K562 (cell line): ENCODE data around the gene ATL3. TPM values are rescaled to one million over a fixed set of nuclear protein-coding genes. Genes with fewer than 3 reads are reported as not detected.
A peak's percentile ranks its signal among the peaks of the same experiment; 100 is the strongest.

Experiments
- KAT2B ChIP-seq: IDR thresholded peaks from one replicate; pipeline ENCODE4 v1.6.1; 2012; ENCODE audit warnings: low read depth, mild to moderate bottlenecking, control low read depth, inconsistent platforms, low read length, moderate library complexity
- MYNN ChIP-seq, 2 experiments: sonication (generic); formaldehyde crosslinking in 1 of 2; IDR thresholded peaks; 2 replicates each; pipeline versions ENCODE4 v1.5.0 to v1.6.1; 2016 to 2020; ENCODE audit warnings: antibody characterized with exemption in 1 of 2, missing genetic modification reagents in 1 of 2
- NR4A1 ChIP-seq, 2 experiments: fragments of 250-450 bp in 1 of 2; fragments of 450-650 bp in 1 of 2; sonication (Bioruptor Pico) in 1 of 2; IDR thresholded peaks; 2 replicates each; pipeline versions ENCODE4 v1.4.0 to v1.6.1; 2016 to 2020; ENCODE audit warnings: mild to moderate bottlenecking in 2 of 2, missing compliant biosample characterization in 1 of 2, missing genetic modification characterization in 1 of 2, moderate library complexity in 1 of 2
- POLR3G ChIP-seq: IDR thresholded peaks from 2 replicates; pipeline ENCODE4 v1.6.1; 2011; ENCODE audit not compliant: insufficient read length, insufficient replicate concordance; ENCODE audit errors: extremely low read depth
- RFX1 ChIP-seq: fragments of 450-650 bp; IDR thresholded peaks from 2 replicates; pipeline ENCODE4 v1.6.1; 2016; ENCODE audit warnings: mild to moderate bottlenecking, moderate library complexity
- RNF2 ChIP-seq: sonication (generic); IDR thresholded peaks from 2 replicates; pipeline ENCODE4 v1.6.1; 2016
- SIN3B ChIP-seq: fragments of 450-650 bp; IDR thresholded peaks from 2 replicates; pipeline ENCODE4 v1.6.1; 2017; ENCODE audit warnings: low read depth, mild to moderate bottlenecking, moderate library complexity
- SMARCC2 ChIP-seq: fragments of 450-650 bp; IDR thresholded peaks from 2 replicates; pipeline ENCODE4 v1.6.1; 2017; ENCODE audit warnings: antibody characterized with exemption, moderate library complexity, mild to moderate bottlenecking, low read depth
- SPI1 ChIP-seq: IDR thresholded peaks from 2 replicates; pipeline ENCODE4 v1.6.1; 2011; ENCODE audit warnings: low read depth, low read length, control low read depth, borderline replicate concordance
- STAG1 ChIP-seq: sonication (generic); formaldehyde crosslinking; IDR thresholded peaks from 2 replicates; pipeline ENCODE4 v1.5.0; 2020; ENCODE audit warnings: missing genetic modification reagents, borderline replicate concordance
- XRCC3 ChIP-seq: fragments of 450-650 bp; IDR thresholded peaks from 2 replicates; pipeline ENCODE4 v1.6.1; 2017; ENCODE audit warnings: mild to moderate bottlenecking, moderate library complexity
- ZNF121 ChIP-seq: sonication (generic); formaldehyde crosslinking; conservative IDR thresholded peaks from 2 replicates; pipeline ENCODE4 v1.8.0; 2022; ENCODE audit warnings: missing genetic modification reagents
- ZNF253 ChIP-seq: fragments of 250-450 bp; sonication (Bioruptor Pico); conservative IDR thresholded peaks from 2 replicates; pipeline ENCODE4 v1.6.1; 2021; ENCODE audit warnings: mild to moderate bottlenecking
- ZNF263 ChIP-seq: sonication (generic); formaldehyde crosslinking; IDR thresholded peaks from 2 replicates; pipeline ENCODE4 v1.8.0; 2022; ENCODE audit warnings: mild to moderate bottlenecking, missing genetic modification reagents, borderline replicate concordance
- ZNF311 ChIP-seq: fragments of 250-450 bp; sonication (Bioruptor Pico); IDR thresholded peaks from 2 replicates; pipeline ENCODE4 v1.4.0; 2020; ENCODE audit warnings: mild to moderate bottlenecking, moderate library complexity
- ZNF668 ChIP-seq: fragments of 250-450 bp; sonication (Bioruptor Pico); IDR thresholded peaks from 2 replicates; pipeline ENCODE4 v1.8.0; 2022; ENCODE audit warnings: mild to moderate bottlenecking, inconsistent platforms
- ZNF707 ChIP-seq: fragments of 250-450 bp; sonication (Bioruptor Pico); conservative IDR thresholded peaks from 2 replicates; pipeline ENCODE4 v1.8.0; 2022; ENCODE audit warnings: inconsistent platforms, mild to moderate bottlenecking, moderate library complexity
- ZNF764 ChIP-seq: fragments of 250-450 bp; sonication (Bioruptor Pico); IDR thresholded peaks from 2 replicates; pipeline ENCODE4 v1.4.0; 2020; ENCODE audit warnings: low read depth, mild to moderate bottlenecking, moderate library complexity
- polyA plus RNA-seq, 8 experiments: library from polyadenylated mRNA; depleted of rRNA in 4 of 8; stranded (reverse) in 5 of 8; unstranded in 3 of 8; fragments of >200 nt; fragmentation: Nextera tagmentation in 2 of 8; fragmentation: Illumina TruSeq in 1 of 8; extraction: Ambion mirVana in 2 of 8; extraction: Trizol in 1 of 8; gene quantifications; 2 replicates each; pipeline versions ENCODE4 v1.2.1 to v1.2.3, GENCODE V29; 2011 to 2014; ENCODE audit warnings: inconsistent platforms in 1 of 8, missing spikeins in 1 of 8
- total RNA-seq, 7 experiments: library from RNA; depleted of rRNA in 6 of 7; stranded (reverse); fragments of >200 nt in 6 of 7; fragmentation: Illumina TruSeq in 2 of 7; extraction: Trizol in 2 of 7; gene quantifications; 2 replicates each; pipeline versions ENCODE4 v1.2.1 to v1.2.3, GENCODE V29; 2011 to 2021; ENCODE audit warnings: low replicate concordance in 1 of 7
- TF ChIP-seq, protein P1 (sequence below): fragments of 450-650 bp; IDR thresholded peaks from one replicate; pipeline ENCODE4 v1.6.1; 2018; ENCODE audit warnings: mild to moderate bottlenecking, moderate library complexity; ENCODE audit not compliant: partially characterized antibody
- TF ChIP-seq, protein P2 (sequence below): sonication (generic); formaldehyde crosslinking; IDR thresholded peaks from 2 replicates; pipeline ENCODE4 v1.4.0; 2020; ENCODE audit warnings: mild to moderate bottlenecking, missing genetic modification reagents
- TF ChIP-seq, protein P3 (sequence below): fragments of 250-450 bp; sonication (Bioruptor Pico); IDR thresholded peaks from 2 replicates; pipeline ENCODE4 v1.4.0; 2020; ENCODE audit warnings: mild to moderate bottlenecking
- TF ChIP-seq, protein P4 (sequence below): sonication (generic); formaldehyde crosslinking; IDR thresholded peaks from 2 replicates; pipeline ENCODE4 v1.8.0; 2022; ENCODE audit warnings: mild to moderate bottlenecking, missing genetic modification reagents

The ATL3 gene
- total and polyA plus RNA-seq, 9 of the 15 experiments (the other 6 are each of a cell fraction or from before 2014, with no cell fraction given): 18.2 to 39.8 (median 23.9) TPM

DNA sequence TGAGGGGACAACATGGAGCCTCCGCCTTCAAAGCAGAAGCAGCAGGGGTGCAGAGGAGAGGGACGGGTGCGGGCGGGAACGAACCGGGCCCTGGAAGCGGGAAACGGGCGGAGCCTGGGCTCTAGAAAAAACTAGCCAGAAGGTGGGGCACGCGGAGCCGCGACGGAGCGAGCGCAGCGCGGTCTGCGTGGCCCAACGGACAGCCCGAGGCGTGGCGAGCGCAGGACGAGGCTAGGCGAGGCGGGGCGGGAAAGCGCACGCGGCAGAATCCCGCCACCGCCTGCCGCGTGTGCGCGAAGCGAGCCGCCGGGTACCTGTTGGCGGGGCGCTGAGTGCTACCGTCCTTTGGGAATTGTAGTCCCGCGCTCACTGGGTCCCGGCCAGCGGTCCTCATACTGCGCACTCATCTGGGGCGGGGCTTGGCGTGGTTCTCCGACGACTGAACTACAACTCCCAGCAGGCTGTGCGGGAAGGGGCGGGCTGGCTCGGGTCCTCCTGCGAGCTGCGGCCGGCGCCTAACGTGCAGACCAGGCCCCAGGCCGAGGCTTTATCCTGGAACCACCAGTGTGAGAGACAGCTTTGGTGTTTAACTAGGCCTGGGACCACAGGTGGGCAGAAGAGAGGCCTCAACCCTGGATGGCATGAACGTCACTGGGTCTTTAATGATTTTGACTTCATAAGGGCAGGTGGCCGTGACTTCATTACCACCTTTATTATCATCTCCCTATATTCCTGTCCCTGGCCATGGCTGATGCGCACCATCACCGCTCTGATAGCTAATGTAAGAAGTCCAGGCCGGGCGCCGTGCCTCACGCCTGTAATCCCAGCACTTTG is at the start of gene ATL3 (continued):
- TF ChIP-seq SMARCC2 (no peak), NR4A1 (CRISPR knock-in tag; IDR thresholded peaks at IDR 0.05) (peak; percentile 48; the same call in 1 of the 2 replicates), NR4A1 (tag; IDR thresholded peaks at IDR 0.05) (peak; percentile 76; the same call in 1 of the 2 replicates), SIN3B (no peak), KAT2B (no peak), ZNF764 (CRISPR knock-in tag) (no peak), ZNF311 (CRISPR knock-in tag) (peak; percentile 23; the same call in 1 of the 2 replicates), ZNF668 (CRISPR knock-in tag) (no peak), ZNF253 (no peak), RFX1 (no peak), POLR3G (no peak), MYNN (IDR thresholded peaks at IDR 0.05) (no peak), MYNN (CRISPR knock-in tag; IDR thresholded peaks at IDR 0.05) (no peak), SPI1 (no peak), XRCC3 (no peak), STAG1 (CRISPR knock-in tag) (peak; percentile 99), ZNF707 (CRISPR knock-in tag) (no peak), RNF2 (peak; percentile 99), ZNF263 (CRISPR knock-in tag) (peak; percentile 95), ZNF121 (peak; percentile 94)
- TF ChIP-seq, protein P1, sequence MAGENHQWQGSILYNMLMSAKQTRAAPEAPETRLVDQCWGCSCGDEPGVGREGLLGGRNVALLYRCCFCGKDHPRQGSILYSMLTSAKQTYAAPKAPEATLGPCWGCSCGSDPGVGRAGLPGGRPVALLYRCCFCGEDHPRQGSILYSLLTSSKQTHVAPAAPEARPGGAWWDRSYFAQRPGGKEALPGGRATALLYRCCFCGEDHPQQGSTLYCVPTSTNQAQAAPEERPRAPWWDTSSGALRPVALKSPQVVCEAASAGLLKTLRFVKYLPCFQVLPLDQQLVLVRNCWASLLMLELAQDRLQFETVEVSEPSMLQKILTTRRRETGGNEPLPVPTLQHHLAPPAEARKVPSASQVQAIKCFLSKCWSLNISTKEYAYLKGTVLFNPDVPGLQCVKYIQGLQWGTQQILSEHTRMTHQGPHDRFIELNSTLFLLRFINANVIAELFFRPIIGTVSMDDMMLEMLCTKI: no peak
- TF ChIP-seq, protein P2, sequence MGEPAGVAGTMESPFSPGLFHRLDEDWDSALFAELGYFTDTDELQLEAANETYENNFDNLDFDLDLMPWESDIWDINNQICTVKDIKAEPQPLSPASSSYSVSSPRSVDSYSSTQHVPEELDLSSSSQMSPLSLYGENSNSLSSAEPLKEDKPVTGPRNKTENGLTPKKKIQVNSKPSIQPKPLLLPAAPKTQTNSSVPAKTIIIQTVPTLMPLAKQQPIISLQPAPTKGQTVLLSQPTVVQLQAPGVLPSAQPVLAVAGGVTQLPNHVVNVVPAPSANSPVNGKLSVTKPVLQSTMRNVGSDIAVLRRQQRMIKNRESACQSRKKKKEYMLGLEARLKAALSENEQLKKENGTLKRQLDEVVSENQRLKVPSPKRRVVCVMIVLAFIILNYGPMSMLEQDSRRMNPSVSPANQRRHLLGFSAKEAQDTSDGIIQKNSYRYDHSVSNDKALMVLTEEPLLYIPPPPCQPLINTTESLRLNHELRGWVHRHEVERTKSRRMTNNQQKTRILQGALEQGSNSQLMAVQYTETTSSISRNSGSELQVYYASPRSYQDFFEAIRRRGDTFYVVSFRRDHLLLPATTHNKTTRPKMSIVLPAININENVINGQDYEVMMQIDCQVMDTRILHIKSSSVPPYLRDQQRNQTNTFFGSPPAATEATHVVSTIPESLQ (CRISPR knock-in tag): peak; percentile 100
- TF ChIP-seq, protein P3, sequence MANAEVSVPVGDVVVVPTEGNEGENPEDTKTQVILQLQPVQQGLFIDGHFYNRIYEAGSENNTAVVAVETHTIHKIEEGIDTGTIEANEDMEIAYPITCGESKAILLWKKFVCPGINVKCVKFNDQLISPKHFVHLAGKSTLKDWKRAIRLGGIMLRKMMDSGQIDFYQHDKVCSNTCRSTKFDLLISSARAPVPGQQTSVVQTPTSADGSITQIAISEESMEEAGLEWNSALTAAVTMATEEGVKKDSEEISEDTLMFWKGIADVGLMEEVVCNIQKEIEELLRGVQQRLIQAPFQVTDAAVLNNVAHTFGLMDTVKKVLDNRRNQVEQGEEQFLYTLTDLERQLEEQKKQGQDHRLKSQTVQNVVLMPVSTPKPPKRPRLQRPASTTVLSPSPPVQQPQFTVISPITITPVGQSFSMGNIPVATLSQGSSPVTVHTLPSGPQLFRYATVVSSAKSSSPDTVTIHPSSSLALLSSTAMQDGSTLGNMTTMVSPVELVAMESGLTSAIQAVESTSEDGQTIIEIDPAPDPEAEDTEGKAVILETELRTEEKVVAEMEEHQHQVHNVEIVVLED (CRISPR knock-in tag): peak; percentile 92
- TF ChIP-seq, protein P4, sequence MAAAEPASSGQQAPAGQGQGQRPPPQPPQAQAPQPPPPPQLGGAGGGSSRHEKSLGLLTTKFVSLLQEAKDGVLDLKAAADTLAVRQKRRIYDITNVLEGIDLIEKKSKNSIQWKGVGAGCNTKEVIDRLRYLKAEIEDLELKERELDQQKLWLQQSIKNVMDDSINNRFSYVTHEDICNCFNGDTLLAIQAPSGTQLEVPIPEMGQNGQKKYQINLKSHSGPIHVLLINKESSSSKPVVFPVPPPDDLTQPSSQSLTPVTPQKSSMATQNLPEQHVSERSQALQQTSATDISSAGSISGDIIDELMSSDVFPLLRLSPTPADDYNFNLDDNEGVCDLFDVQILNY (CRISPR knock-in tag): peak; percentile 100
